ENCODE data around the gene RECQL5.

The RECQL5 gene

DNA sequence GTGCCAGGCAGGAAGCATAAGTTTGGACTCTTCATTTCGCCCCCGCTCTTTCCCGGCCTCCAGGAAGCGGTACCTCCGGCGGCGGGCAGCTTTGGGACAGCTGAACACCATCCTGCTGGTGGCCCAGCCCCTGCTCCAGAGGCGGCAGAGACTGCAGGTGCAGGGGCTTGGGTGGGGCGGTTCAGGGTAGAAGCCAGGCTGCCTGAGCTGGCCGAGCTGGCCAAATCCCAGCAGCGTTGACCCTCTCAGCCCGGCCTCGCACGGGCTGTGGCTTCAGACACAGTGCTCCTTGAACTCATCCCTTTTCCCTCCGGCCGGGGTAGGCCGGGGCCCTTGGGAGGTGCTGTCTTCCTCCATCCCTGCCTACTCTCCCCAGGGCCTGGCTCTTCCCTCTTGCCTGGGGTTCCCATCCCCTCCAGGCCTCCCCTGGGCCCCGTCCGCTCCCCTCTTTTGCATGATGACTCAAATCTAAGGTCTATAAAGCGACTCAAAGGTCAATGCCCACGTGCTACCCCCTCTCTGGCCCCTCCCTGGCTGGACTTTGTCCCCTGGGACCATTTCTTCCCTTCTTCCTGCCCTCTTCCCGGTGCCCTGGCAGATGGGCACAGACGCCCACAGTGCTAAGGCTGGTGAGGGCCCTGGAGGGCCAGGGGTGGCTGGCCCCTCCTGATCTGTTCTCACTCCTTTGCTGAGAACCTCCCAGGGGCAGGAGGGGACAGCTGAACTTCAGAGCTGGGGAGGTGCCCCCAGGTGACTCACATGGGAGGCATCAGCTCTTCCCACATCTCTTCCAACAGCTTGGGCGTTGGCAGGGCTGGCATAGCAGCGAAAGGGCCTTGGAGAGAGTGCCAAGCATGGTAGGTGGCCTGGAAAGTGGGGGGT lies 56.6 kb downstream of the RECQL5 start:
- Histone ChIP-seq H3K4me3 (ENCODE audit: insufficient read length, low read depth) (no peak overlapping the region), H3K9ac (ENCODE audit: insufficient read length, low read depth) (no peak overlapping the region), H3K9me3 (ENCODE audit: insufficient read depth, low read length) (no peaks in the 10 kb centered on the region), H3K27me3 (ENCODE audit: insufficient read depth, insufficient read length) (no peaks in the 10 kb centered on the region), H3K36me3 (ENCODE audit: insufficient read depth, insufficient read length, low read length) (no peaks in the 10 kb centered on the region), H3K4me1 (ENCODE audit: insufficient read depth, insufficient read length) (peaks cover 19% of the 10 kb centered on the region)
- DNase-seq (ENCODE audit: low read depth, low spot score): no peak
- TF ChIP-seq ZNF274 (IDR thresholded peaks at IDR 0.05; ENCODE audit: low read depth, low read length) (no peak), SUZ12 (IDR thresholded peaks at IDR 0.05; ENCODE audit: extremely low read depth, insufficient read depth, insufficient read length) (no peak), YY1 (IDR thresholded peaks at IDR 0.05; ENCODE audit: insufficient read depth, insufficient read length) (no peak)

GRCh38 chr17:75607086-75607485 lies 59.9 kb downstream of the RECQL5 start:
- Histone ChIP-seq H3K4me3 (ENCODE audit: insufficient read length, low read depth) (no peak overlapping the region), H3K9me3 (ENCODE audit: insufficient read depth, low read length) (no peaks in the 10 kb centered on the region), H3K4me1 (ENCODE audit: insufficient read depth, insufficient read length) (peaks cover 10% of the 10 kb centered on the region), H3K9ac (ENCODE audit: insufficient read length, low read depth) (no peak overlapping the region), H3K36me3 (ENCODE audit: insufficient read depth, insufficient read length, low read length) (no peaks in the 10 kb centered on the region), H3K27me3 (ENCODE audit: insufficient read depth, insufficient read length) (no peaks in the 10 kb centered on the region)
- TF ChIP-seq SUZ12 (IDR thresholded peaks at IDR 0.05; ENCODE audit: extremely low read depth, insufficient read depth, insufficient read length) (no peak), YY1 (IDR thresholded peaks at IDR 0.05; ENCODE audit: insufficient read depth, insufficient read length) (no peak), ZNF274 (IDR thresholded peaks at IDR 0.05; ENCODE audit: low read depth, low read length) (no peak)
- no peak for DNase-seq (ENCODE audit: low read depth, low spot score)

- TF ChIP-seq YY1 (IDR thresholded peaks at IDR 0.05; ENCODE audit: insufficient read depth, insufficient read length) (no peak), SUZ12 (IDR thresholded peaks at IDR 0.05; ENCODE audit: extremely low read depth, insufficient read depth, insufficient read length) (no peak), ZNF274 (IDR thresholded peaks at IDR 0.05; ENCODE audit: low read depth, low read length) (no peak)
- H3K9me3 ChIP-seq (ENCODE audit: insufficient read depth, low read length): no peaks in the 10 kb centered on the region
- H3K4me1 ChIP-seq (ENCODE audit: insufficient read depth, insufficient read length): peaks cover 10% of the 10 kb centered on the region
- H3K27me3 ChIP-seq (ENCODE audit: insufficient read depth, insufficient read length): no peaks in the 10 kb centered on the region
- no peaks in the 10 kb centered on the region for H3K36me3 ChIP-seq (ENCODE audit: insufficient read depth, insufficient read length, low read length)
- no peak overlapping the region for H3K9ac ChIP-seq (ENCODE audit: insufficient read length, low read depth)
- DNase-seq (ENCODE audit: low read depth, low spot score): no peak
- no peak overlapping the region for H3K4me3 ChIP-seq (ENCODE audit: insufficient read length, low read depth)
These were observed 61.2 kb downstream of the RECQL5 start for GRCh38 chr17:75605790-75606189.

- Histone ChIP-seq H3K36me3 (ENCODE audit: insufficient read depth, insufficient read length, low read length) (no peaks in the 10 kb centered on the region), H3K27me3 (ENCODE audit: insufficient read depth, insufficient read length) (no peaks in the 10 kb centered on the region), H3K4me1 (ENCODE audit: insufficient read depth, insufficient read length) (peaks cover 10% of the 10 kb centered on the region), H3K9me3 (ENCODE audit: insufficient read depth, low read length) (no peaks in the 10 kb centered on the region), H3K9ac (ENCODE audit: insufficient read length, low read depth) (no peak overlapping the region), H3K4me3 (ENCODE audit: insufficient read length, low read depth) (no peak overlapping the region)
- TF ChIP-seq SUZ12 (IDR thresholded peaks at IDR 0.05; ENCODE audit: extremely low read depth, insufficient read depth, insufficient read length) (no peak), ZNF274 (IDR thresholded peaks at IDR 0.05; ENCODE audit: low read depth, low read length) (no peak), YY1 (IDR thresholded peaks at IDR 0.05; ENCODE audit: insufficient read depth, insufficient read length) (no peak)
- no peak for DNase-seq (ENCODE audit: low read depth, low spot score)
These were observed 62.8 kb downstream of the RECQL5 start for GRCh38 chr17:75604034-75604695.

DNA sequence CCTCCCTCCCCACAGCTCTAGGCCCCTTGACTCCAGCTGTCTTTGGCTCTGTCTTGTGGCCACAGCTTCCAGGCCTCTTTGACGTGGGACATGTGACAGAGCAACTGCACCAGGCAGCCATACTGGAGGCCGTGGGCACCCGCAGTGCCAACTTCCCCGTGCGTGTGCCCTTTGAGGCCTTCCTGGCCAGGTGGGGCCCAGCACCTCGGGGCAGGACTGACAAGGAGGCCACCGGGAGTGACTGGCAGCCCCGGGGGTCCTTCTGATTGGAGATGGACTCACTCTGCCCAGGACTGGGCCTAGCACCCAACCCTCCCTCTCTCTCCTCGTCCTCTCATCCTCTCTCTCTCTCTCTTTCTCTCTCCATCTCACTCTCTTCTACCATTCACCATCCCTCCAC lies 63.8 kb downstream of the RECQL5 start:
- no peak for DNase-seq (ENCODE audit: low read depth, low spot score)
- H3K27me3 ChIP-seq (ENCODE audit: insufficient read depth, insufficient read length): no peaks in the 10 kb centered on the region
- H3K9me3 ChIP-seq (ENCODE audit: insufficient read depth, low read length): no peaks in the 10 kb centered on the region
- H3K4me1 ChIP-seq (ENCODE audit: insufficient read depth, insufficient read length): peaks cover 10% of the 10 kb centered on the region
- TF ChIP-seq YY1 (IDR thresholded peaks at IDR 0.05; ENCODE audit: insufficient read depth, insufficient read length) (no peak), SUZ12 (IDR thresholded peaks at IDR 0.05; ENCODE audit: extremely low read depth, insufficient read depth, insufficient read length) (no peak)
- no peaks in the 10 kb centered on the region for H3K36me3 ChIP-seq (ENCODE audit: insufficient read depth, insufficient read length, low read length)
- H3K9ac ChIP-seq (ENCODE audit: insufficient read length, low read depth): no peak overlapping the region
- H3K4me3 ChIP-seq (ENCODE audit: insufficient read length, low read depth): no peak overlapping the region

- Histone ChIP-seq H3K27me3 (ENCODE audit: insufficient read depth, insufficient read length) (no peaks in the 10 kb centered on the region), H3K36me3 (ENCODE audit: insufficient read depth, insufficient read length, low read length) (no peaks in the 10 kb centered on the region), H3K4me1 (ENCODE audit: insufficient read depth, insufficient read length) (peaks cover 10% of the 10 kb centered on the region), H3K9me3 (ENCODE audit: insufficient read depth, low read length) (no peaks in the 10 kb centered on the region), H3K9ac (ENCODE audit: insufficient read length, low read depth) (no peak overlapping the region), H3K4me3 (ENCODE audit: insufficient read length, low read depth) (no peak overlapping the region)
- TF ChIP-seq SUZ12 (IDR thresholded peaks at IDR 0.05; ENCODE audit: extremely low read depth, insufficient read depth, insufficient read length) (no peak), YY1 (IDR thresholded peaks at IDR 0.05; ENCODE audit: insufficient read depth, insufficient read length) (no peak), ZNF274 (IDR thresholded peaks at IDR 0.05; ENCODE audit: low read depth, low read length) (no peak)
- no peak for DNase-seq (ENCODE audit: low read depth, low spot score)
These were observed 64.3 kb downstream of the RECQL5 start for GRCh38 chr17:75602644-75603043.

All from NT2/D1 (cell line).